ENCODE data around the gene USP13. TPM values are rescaled to one million over a fixed set of nuclear protein-coding genes. Genes with fewer than 3 reads are reported as not detected.

The USP13 gene
- total and polyA plus RNA-seq, 4 donors = 2.4 to 7.3 (median 4.2) TPM

DNA sequence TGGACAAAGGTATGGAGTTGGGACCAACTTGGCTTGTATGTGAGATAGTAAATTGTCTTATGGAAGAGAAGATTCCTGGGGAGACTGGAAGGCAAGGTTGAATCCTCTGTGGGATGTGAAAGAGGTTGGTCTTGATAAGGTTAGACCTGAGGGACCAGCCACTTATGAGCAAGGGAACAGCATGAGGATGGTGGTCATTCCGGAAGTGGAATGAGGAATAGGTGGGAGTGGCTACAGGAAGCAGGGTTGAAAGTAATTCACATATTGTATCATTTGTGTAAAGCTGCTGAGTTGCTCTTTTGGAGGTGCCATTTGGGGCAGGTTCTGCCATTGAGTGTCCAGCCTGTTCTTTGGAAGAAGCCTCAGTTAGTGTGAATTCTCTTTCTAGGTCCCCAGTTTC lies 13.2 kb downstream of the USP13 start (continued):
- TF ChIP-seq HNF4A (conservative IDR thresholded peaks at IDR 0.05) (no peak), FOXA1 (IDR thresholded peaks at IDR 0.05) (no peak), HNF4G (IDR thresholded peaks at IDR 0.05) (no peak)
- TF ChIP-seq, protein P1, sequence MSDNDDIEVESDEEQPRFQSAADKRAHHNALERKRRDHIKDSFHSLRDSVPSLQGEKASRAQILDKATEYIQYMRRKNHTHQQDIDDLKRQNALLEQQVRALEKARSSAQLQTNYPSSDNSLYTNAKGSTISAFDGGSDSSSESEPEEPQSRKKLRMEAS (IDR thresholded peaks at IDR 0.05) = no peak

DNA sequence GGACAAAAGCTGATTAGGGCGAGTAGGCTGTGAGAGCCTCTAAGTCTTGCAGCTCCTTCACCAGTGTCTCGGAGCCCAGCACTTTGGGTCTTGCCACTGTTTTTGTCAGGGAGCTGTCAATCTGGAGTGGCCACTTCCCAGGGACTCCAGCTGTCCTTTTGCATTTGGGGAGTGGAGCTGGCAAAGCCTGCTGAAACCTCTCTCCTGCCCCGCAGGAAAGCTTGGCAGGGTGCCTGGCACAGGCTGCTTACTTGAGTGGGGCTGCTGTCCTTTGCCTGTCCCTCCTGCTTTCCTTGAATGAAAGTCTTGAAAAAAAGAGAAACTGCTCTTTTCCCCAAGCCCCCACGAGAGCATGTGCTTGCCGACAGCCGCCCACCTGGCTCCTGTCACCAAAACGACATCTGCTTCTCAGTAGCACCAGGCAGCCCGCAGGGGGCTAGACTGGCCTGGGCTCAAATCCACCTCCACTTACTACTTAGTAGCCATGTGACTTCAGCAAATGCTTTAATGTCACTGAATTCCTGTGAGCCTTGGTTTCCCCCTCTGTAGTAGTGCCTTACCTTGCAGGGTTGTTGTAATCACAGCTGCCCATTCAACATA lies 13.7 kb downstream of the USP13 start:
- H3K36me3 ChIP-seq (ENCODE audit: control insufficient read depth in 4 of 4, insufficient read depth in 3 of 4, low read depth in 1 of 4, low read length in 3 of 4) = no peaks in the 10 kb centered on the region
- H3K4me3 ChIP-seq (ENCODE audit: low read depth in 1 of 3, low read length in 3 of 3) = no peak overlapping the region
- no peak overlapping the region for H3K9ac ChIP-seq (ENCODE audit: low read depth in 1 of 2, low read length in 2 of 2)
- H3K9me3 ChIP-seq (ENCODE audit: control insufficient read depth in 4 of 4, low read length in 3 of 4) = no peaks in the 10 kb centered on the region
- H3K27ac ChIP-seq (ENCODE audit: low read depth in 1 of 2, low read length in 2 of 2) = no peak overlapping the region
- H3K4me1 ChIP-seq (ENCODE audit: control insufficient read depth in 4 of 4, insufficient read depth in 4 of 4, low read length in 3 of 4) = no peaks in the 10 kb centered on the region
- no peaks in the 10 kb centered on the region for H3K27me3 ChIP-seq (ENCODE audit: control insufficient read depth in 4 of 4, insufficient read depth in 4 of 4, low read length in 3 of 4)
- TF ChIP-seq, protein P2, sequence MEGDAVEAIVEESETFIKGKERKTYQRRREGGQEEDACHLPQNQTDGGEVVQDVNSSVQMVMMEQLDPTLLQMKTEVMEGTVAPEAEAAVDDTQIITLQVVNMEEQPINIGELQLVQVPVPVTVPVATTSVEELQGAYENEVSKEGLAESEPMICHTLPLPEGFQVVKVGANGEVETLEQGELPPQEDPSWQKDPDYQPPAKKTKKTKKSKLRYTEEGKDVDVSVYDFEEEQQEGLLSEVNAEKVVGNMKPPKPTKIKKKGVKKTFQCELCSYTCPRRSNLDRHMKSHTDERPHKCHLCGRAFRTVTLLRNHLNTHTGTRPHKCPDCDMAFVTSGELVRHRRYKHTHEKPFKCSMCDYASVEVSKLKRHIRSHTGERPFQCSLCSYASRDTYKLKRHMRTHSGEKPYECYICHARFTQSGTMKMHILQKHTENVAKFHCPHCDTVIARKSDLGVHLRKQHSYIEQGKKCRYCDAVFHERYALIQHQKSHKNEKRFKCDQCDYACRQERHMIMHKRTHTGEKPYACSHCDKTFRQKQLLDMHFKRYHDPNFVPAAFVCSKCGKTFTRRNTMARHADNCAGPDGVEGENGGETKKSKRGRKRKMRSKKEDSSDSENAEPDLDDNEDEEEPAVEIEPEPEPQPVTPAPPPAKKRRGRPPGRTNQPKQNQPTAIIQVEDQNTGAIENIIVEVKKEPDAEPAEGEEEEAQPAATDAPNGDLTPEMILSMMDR (IDR thresholded peaks at IDR 0.05; ENCODE audit: low read depth, low read length, missing input control) = no peak
- TF ChIP-seq RAD21 (IDR thresholded peaks at IDR 0.05) = no peak
- no peak for TF ChIP-seq FOXA2 (IDR thresholded peaks at IDR 0.05)
- TF ChIP-seq NR2F2 (IDR thresholded peaks at IDR 0.05) = no peak
- no peak for TF ChIP-seq HNF4A (conservative IDR thresholded peaks at IDR 0.05)
- TF ChIP-seq EGR1 (IDR thresholded peaks at IDR 0.05; ENCODE audit: low read depth in 2 of 2) = no peak
- no peak for TF ChIP-seq YY1 (IDR thresholded peaks at IDR 0.05)
- no peak for TF ChIP-seq HNF4G (IDR thresholded peaks at IDR 0.05)
- no peak for TF ChIP-seq RXRA (IDR thresholded peaks at IDR 0.05)
- TF ChIP-seq, protein P3, sequence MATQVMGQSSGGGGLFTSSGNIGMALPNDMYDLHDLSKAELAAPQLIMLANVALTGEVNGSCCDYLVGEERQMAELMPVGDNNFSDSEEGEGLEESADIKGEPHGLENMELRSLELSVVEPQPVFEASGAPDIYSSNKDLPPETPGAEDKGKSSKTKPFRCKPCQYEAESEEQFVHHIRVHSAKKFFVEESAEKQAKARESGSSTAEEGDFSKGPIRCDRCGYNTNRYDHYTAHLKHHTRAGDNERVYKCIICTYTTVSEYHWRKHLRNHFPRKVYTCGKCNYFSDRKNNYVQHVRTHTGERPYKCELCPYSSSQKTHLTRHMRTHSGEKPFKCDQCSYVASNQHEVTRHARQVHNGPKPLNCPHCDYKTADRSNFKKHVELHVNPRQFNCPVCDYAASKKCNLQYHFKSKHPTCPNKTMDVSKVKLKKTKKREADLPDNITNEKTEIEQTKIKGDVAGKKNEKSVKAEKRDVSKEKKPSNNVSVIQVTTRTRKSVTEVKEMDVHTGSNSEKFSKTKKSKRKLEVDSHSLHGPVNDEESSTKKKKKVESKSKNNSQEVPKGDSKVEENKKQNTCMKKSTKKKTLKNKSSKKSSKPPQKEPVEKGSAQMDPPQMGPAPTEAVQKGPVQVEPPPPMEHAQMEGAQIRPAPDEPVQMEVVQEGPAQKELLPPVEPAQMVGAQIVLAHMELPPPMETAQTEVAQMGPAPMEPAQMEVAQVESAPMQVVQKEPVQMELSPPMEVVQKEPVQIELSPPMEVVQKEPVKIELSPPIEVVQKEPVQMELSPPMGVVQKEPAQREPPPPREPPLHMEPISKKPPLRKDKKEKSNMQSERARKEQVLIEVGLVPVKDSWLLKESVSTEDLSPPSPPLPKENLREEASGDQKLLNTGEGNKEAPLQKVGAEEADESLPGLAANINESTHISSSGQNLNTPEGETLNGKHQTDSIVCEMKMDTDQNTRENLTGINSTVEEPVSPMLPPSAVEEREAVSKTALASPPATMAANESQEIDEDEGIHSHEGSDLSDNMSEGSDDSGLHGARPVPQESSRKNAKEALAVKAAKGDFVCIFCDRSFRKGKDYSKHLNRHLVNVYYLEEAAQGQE (IDR thresholded peaks at IDR 0.05) = no peak
- no peak for TF ChIP-seq JUND (IDR thresholded peaks at IDR 0.05)
- TF ChIP-seq, protein P4, sequence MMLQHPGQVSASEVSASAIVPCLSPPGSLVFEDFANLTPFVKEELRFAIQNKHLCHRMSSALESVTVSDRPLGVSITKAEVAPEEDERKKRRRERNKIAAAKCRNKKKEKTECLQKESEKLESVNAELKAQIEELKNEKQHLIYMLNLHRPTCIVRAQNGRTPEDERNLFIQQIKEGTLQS (IDR thresholded peaks at IDR 0.05) = no peak
- TF ChIP-seq, protein P5, sequence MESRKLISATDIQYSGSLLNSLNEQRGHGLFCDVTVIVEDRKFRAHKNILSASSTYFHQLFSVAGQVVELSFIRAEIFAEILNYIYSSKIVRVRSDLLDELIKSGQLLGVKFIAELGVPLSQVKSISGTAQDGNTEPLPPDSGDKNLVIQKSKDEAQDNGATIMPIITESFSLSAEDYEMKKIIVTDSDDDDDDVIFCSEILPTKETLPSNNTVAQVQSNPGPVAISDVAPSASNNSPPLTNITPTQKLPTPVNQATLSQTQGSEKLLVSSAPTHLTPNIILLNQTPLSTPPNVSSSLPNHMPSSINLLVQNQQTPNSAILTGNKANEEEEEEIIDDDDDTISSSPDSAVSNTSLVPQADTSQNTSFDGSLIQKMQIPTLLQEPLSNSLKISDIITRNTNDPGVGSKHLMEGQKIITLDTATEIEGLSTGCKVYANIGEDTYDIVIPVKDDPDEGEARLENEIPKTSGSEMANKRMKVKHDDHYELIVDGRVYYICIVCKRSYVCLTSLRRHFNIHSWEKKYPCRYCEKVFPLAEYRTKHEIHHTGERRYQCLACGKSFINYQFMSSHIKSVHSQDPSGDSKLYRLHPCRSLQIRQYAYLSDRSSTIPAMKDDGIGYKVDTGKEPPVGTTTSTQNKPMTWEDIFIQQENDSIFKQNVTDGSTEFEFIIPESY (IDR thresholded peaks at IDR 0.05) = no peak
- no peak for TF ChIP-seq TAF1 (conservative IDR thresholded peaks at IDR 0.05)
- TF ChIP-seq FOXA1 (IDR thresholded peaks at IDR 0.05) = no peak
- no peak for DNase-seq (ENCODE audit: low spot score)
- 74% methylated on average over 8 of the region's 8 CpGs for WGBS
